Neutrophil (primary cell): Measurements from ENCODE around the gene EPRS1.
A peak's percentile ranks its signal among the peaks of the same experiment; 100 is the strongest.

ENCODE experiments used
- H3K27ac ChIP-seq: fragments of 200-600 bp; sonication (generic); 2 replicates; pipeline ENCODE4 v1.5.1; 2016; ENCODE audit warnings: mild to moderate bottlenecking, moderate library complexity
- H3K27me3 ChIP-seq: fragments of 200-600 bp; sonication (generic); 2 replicates; pipeline ENCODE4 v1.6.0; 2016; ENCODE audit warnings: mild to moderate bottlenecking
- H3K36me3 ChIP-seq: fragments of 200-600 bp; sonication (generic); 2 replicates; pipeline ENCODE4 v1.5.1; 2017
- H3K4me1 ChIP-seq, 2 experiments: fragments of 200-600 bp in 1 of 2; sonication (generic) in 1 of 2; 1 replicate in 1 of 2; 2 replicates in 1 of 2; pipeline versions ENCODE4 v1.5.1 to v1.6.1; 2013 to 2016; ENCODE audit warnings: low read depth in 1 of 2, low read length in 1 of 2, mild to moderate bottlenecking in 1 of 2, moderate library complexity in 1 of 2; ENCODE audit not compliant: control insufficient read depth in 1 of 2, insufficient read depth in 1 of 2
- H3K4me3 ChIP-seq, 2 experiments: fragments of 200-600 bp in 1 of 2; sonication (generic) in 1 of 2; 1 replicate in 1 of 2; 2 replicates in 1 of 2; pipeline ENCODE4 v1.5.1; 2013 to 2016; ENCODE audit warnings: low read depth in 1 of 2, low read length in 1 of 2, mild to moderate bottlenecking in 1 of 2, moderate library complexity in 1 of 2
- H3K9me3 ChIP-seq: fragments of 200-600 bp; sonication (generic); 2 replicates; pipeline ENCODE4 v1.5.1; 2016
- TF ChIP-seq, protein P1 (sequence below): fragments of 200-600 bp; sonication (generic); IDR thresholded peaks from 2 replicates; pipeline ENCODE4 v1.5.1; 2016; ENCODE audit warnings: antibody characterized with exemption

Gene EPRS1

GRCh38 chr1:220046052-220046930, at the start of gene EPRS1:
Gene EPRS1 (minus strand): TSS chr1:220046505. CDS start chr1:220046388, 117 bp downstream.
- no peaks in the 10 kb centered on the region for H3K36me3 ChIP-seq
- peak within 1 kb of the TSS; percentile 75 to 89 for H3K4me3 ChIP-seq
- TF ChIP-seq, protein P1, sequence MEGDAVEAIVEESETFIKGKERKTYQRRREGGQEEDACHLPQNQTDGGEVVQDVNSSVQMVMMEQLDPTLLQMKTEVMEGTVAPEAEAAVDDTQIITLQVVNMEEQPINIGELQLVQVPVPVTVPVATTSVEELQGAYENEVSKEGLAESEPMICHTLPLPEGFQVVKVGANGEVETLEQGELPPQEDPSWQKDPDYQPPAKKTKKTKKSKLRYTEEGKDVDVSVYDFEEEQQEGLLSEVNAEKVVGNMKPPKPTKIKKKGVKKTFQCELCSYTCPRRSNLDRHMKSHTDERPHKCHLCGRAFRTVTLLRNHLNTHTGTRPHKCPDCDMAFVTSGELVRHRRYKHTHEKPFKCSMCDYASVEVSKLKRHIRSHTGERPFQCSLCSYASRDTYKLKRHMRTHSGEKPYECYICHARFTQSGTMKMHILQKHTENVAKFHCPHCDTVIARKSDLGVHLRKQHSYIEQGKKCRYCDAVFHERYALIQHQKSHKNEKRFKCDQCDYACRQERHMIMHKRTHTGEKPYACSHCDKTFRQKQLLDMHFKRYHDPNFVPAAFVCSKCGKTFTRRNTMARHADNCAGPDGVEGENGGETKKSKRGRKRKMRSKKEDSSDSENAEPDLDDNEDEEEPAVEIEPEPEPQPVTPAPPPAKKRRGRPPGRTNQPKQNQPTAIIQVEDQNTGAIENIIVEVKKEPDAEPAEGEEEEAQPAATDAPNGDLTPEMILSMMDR = peak; percentile 100
- peaks cover 18 to 19% of the 10 kb centered on the region in 2 experiments for H3K4me1 ChIP-seq
- H3K9me3 ChIP-seq = no peaks in the 10 kb centered on the region
- peak within 1 kb of the TSS; percentile 72 for H3K27ac ChIP-seq
- H3K27me3 ChIP-seq = no peaks in the 10 kb centered on the region

- peaks cover 15% of the 10 kb centered on the region for H3K36me3 ChIP-seq
- peak within 1 kb of the TSS; percentile 73 to 95 for H3K4me3 ChIP-seq
- TF ChIP-seq, protein P1 = no peak
- H3K27ac ChIP-seq = peak within 1 kb of the TSS; percentile 74
- no peaks in the 10 kb centered on the region for H3K27me3 ChIP-seq
- no peaks in the 10 kb centered on the region for H3K9me3 ChIP-seq
- H3K4me1 ChIP-seq = peaks cover 21 to 25% of the 10 kb centered on the region in 2 experiments
Measured at GRCh38 chr1:220094016-220094911, 48.0 kb upstream of the EPRS1 start, which contains the start of gene IARS2. Gene IARS2 (plus strand): TSS chr1:220094132. CDS start chr1:220094217, 85 bp downstream.

DNA sequence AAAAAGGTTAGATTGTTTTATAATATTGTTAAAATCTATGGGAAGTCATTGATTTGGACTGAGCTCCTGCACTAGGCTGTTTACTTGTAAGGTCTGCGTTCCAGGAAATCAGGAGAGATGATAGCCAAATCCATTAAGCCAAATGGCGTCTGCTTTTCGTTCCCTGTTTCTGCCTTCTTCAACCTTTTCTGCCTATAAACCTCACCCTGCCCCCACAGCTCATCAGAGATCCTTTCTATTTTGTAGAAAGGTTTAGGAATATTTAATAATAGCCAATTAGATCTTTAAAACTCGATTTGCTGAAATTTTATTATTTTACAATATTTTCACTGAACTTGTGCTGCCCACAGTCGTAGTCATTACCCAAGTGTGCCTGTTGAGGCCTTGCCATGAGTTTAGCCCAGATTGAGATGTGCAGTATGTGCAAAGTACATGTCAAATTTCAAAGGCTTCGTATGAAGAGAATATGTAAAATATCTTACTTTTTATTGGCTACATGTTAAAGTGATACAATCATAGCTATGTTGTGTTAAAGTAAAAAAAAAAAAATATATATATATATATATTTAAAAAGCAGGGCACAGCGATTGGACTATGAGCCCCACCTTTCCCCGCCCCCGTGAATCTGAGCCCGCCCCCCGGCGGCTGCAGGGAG, 47.2 kb upstream of the EPRS1 start:
- Histone ChIP-seq H3K36me3 (peaks cover 11% of the 10 kb centered on the region), H3K4me3 (peak overlapping the region; percentile 73 to 95), H3K4me1 (peaks cover 21 to 28% of the 10 kb centered on the region in 2 experiments), H3K9me3 (no peaks in the 10 kb centered on the region), H3K27ac (peak overlapping the region; percentile 74), H3K27me3 (no peaks in the 10 kb centered on the region)
- TF ChIP-seq, protein P1 = no peak

GRCh38 chr1:220092694-220093093, 46.4 kb upstream of the EPRS1 start:
- Histone ChIP-seq H3K4me3 (no peak overlapping the region), H3K27me3 (no peaks in the 10 kb centered on the region), H3K27ac (no peak overlapping the region), H3K9me3 (no peaks in the 10 kb centered on the region), H3K36me3 (peaks cover 3% of the 10 kb centered on the region), H3K4me1 (peaks cover 21 to 28% of the 10 kb centered on the region in 2 experiments)
- TF ChIP-seq, protein P1 = no peak
